Lower lobe of right lung (tissue), 2 donors: Measurements from ENCODE around the gene DDIAS. TPM values are rescaled to one million over a fixed set of nuclear protein-coding genes. Genes with fewer than 3 reads are reported as not detected.

ENCODE experiments used
- ATAC-seq, 2 donors: fragments of 200-7000 bp; cut with Tn5 transposase; one replicate each; pipeline ENCODE4 v1.9.1; 2020 to 2022; ENCODE audit warnings: mild to moderate bottlenecking in 2 of 2, moderate library complexity in 2 of 2
- DNase-seq: peaks from one replicate; pipeline ENCODE4 v3.0.0-alpha.2; 2020
- H3K27ac ChIP-seq: fragments of 200-600 bp; one replicate; pipeline ENCODE4 v1.8.0; 2022
- H3K27me3 ChIP-seq: fragments of 200-600 bp; one replicate; pipeline ENCODE4 v1.8.0; 2022; ENCODE audit warnings: low read depth
- H3K36me3 ChIP-seq: fragments of 200-600 bp; one replicate; pipeline ENCODE4 v1.8.0; 2022; ENCODE audit warnings: mild to moderate bottlenecking
- H3K4me1 ChIP-seq: fragments of 200-600 bp; one replicate; pipeline ENCODE4 v1.8.0; 2022
- H3K4me3 ChIP-seq: fragments of 200-600 bp; one replicate; pipeline ENCODE4 v1.8.0; 2022; ENCODE audit warnings: mild to moderate bottlenecking
- H3K9me3 ChIP-seq: fragments of 200-600 bp; one replicate; pipeline ENCODE4 v1.8.0; 2022
- CTCF ChIP-seq: fragments of 200-600 bp; IDR thresholded peaks from one replicate; pipeline ENCODE4 v1.8.0; 2022; ENCODE audit warnings: antibody characterized with exemption, mild to moderate bottlenecking
- intact Hi-C: fragments of 100-400 bp; cut with DNase I; formaldehyde crosslinking; loops from one replicate; pipeline ENCODE4 v1.11.0; 2022
- total RNA-seq: library from RNA; stranded (reverse); fragmentation: NEBNext Ultra II Directional; extraction: Animal tissue kit (Norgen Biotek cat#: 25700); gene quantifications from one replicate; pipeline ENCODE4 v1.2.1, GENCODE V29; 2021
- donor health status: DM: no; HTN: yes; CAD: no; lungs with severe emphysema.

DDIAS gene
- total RNA-seq, 1 donor from 2014 or later: 13.3 TPM

- intact Hi-C loops: loop anchor here (10.0 kb wide), 1 partner anchor 130 kb away; no protein-coding TSS in a partner anchor
- ATAC-seq: no peak
- peaks cover 4% of the 10 kb centered on the region for H3K4me1 ChIP-seq
Measured at GRCh38 chr11:82924522-82925224, 23.1 kb downstream of the DDIAS start.

GRCh38 chr11:82927264-82927880 is 25.8 kb downstream of the DDIAS start:
- H3K36me3 ChIP-seq: no peaks in the 10 kb centered on the region
- no peak overlapping the region for H3K27ac ChIP-seq
- no peak overlapping the region for H3K4me3 ChIP-seq
- no peaks in the 10 kb centered on the region for H3K9me3 ChIP-seq
- intact Hi-C loops: loop anchor here (10.0 kb wide), 1 partner anchor 127 kb away; no protein-coding TSS in a partner anchor
- H3K4me1 ChIP-seq: no peaks in the 10 kb centered on the region
- peak; percentile 76 for TF ChIP-seq CTCF
- no peaks in the 10 kb centered on the region for H3K27me3 ChIP-seq
- ATAC-seq: peak; percentile 67 to 81
- DNase-seq: no peak

More at GRCh38 chr11:82924522-82925224, 23.1 kb downstream of the DDIAS start:
- no peaks in the 10 kb centered on the region for H3K36me3 ChIP-seq
- no peak overlapping the region for H3K4me3 ChIP-seq
- DNase-seq: no peak
- H3K9me3 ChIP-seq: no peaks in the 10 kb centered on the region
- no peak overlapping the region for H3K27ac ChIP-seq
- no peak for TF ChIP-seq CTCF
- no peaks in the 10 kb centered on the region for H3K27me3 ChIP-seq

GRCh38 chr11:82929121-82929520 is 27.6 kb downstream of the DDIAS start:
- Histone ChIP-seq H3K9me3 (no peaks in the 10 kb centered on the region), H3K27ac (no peak overlapping the region), H3K4me3 (no peak overlapping the region), H3K27me3 (no peaks in the 10 kb centered on the region), H3K36me3 (no peaks in the 10 kb centered on the region), H3K4me1 (no peaks in the 10 kb centered on the region)
- intact Hi-C loops: loop anchor here (10.0 kb wide), 1 partner anchor 126 kb away; no protein-coding TSS in a partner anchor
- no peak for TF ChIP-seq CTCF
- DNase-seq (no peak), ATAC-seq (no peak)

- Histone ChIP-seq H3K36me3 (no peaks in the 10 kb centered on the region), H3K4me3 (no peak overlapping the region), H3K9me3 (no peaks in the 10 kb centered on the region), H3K27ac (no peak overlapping the region), H3K27me3 (no peaks in the 10 kb centered on the region), H3K4me1 (no peaks in the 10 kb centered on the region)
- intact Hi-C loops: no loop called here
- no peak for TF ChIP-seq CTCF
- DNase-seq (no peak), ATAC-seq (no peak)
Measured at GRCh38 chr11:82930229-82930628, 28.7 kb downstream of the DDIAS start.

- intact Hi-C loops: no loop called here
- Histone ChIP-seq H3K36me3 (no peaks in the 10 kb centered on the region), H3K4me1 (no peaks in the 10 kb centered on the region), H3K4me3 (no peak overlapping the region), H3K27me3 (no peaks in the 10 kb centered on the region), H3K9me3 (no peaks in the 10 kb centered on the region), H3K27ac (no peak overlapping the region)
- no peak for DNase-seq
- no peak for ATAC-seq
- no peak for TF ChIP-seq CTCF
Measured at GRCh38 chr11:82930734-82931133, 29.2 kb downstream of the DDIAS start.
